22Rv1 (cell line): Measurements from ENCODE around the gene OOEP.

Experiments
- ZFX ChIP-seq: fragments of 450-650 bp; IDR thresholded peaks from 2 replicates; pipeline ENCODE4 v1.6.1; 2017; ENCODE audit warnings: antibody characterized with exemption, borderline replicate concordance
- TF ChIP-seq, protein P1 (sequence below): fragments of 450-650 bp; IDR thresholded peaks from 2 replicates; pipeline ENCODE4 v1.5.1; 2017; ENCODE audit warnings: mild to moderate bottlenecking

DNA sequence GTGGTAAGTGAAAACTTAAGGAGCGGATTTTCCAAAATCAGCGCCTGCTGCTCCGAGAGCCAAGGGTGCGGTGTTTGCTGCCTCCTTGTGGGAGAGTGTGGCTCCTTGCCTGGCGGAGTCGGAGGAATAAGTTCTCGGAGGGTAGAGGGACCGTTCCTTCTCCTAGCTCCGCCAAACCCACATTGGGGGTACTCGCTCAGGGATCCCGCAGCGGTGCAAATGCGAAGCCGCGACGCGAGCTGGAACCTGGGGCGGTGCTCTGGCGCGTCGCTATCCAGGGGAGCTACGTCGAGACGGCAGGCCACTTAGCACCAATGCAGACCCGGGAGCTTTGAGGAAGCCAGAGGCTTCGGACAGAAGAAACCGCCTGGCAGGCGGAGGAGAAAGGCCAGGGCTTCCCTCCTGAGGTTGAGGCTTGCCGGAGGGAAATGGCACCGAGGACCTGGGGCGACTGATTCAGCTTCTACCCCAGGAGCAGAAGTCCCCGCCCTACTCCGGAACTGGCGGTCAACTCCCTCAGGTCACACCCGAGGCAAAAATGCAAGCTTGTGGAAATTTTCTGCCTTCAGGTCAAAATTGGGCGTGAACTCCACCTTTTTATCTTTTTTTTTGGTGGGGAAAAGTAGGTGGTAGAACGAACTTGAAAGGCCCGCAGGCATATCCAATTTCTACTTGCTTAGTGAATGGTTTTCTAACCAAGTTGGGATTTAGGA is 19.3 kb upstream of the OOEP start:
- TF ChIP-seq, protein P1, sequence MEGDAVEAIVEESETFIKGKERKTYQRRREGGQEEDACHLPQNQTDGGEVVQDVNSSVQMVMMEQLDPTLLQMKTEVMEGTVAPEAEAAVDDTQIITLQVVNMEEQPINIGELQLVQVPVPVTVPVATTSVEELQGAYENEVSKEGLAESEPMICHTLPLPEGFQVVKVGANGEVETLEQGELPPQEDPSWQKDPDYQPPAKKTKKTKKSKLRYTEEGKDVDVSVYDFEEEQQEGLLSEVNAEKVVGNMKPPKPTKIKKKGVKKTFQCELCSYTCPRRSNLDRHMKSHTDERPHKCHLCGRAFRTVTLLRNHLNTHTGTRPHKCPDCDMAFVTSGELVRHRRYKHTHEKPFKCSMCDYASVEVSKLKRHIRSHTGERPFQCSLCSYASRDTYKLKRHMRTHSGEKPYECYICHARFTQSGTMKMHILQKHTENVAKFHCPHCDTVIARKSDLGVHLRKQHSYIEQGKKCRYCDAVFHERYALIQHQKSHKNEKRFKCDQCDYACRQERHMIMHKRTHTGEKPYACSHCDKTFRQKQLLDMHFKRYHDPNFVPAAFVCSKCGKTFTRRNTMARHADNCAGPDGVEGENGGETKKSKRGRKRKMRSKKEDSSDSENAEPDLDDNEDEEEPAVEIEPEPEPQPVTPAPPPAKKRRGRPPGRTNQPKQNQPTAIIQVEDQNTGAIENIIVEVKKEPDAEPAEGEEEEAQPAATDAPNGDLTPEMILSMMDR = peak; percentile 88
- no peak for TF ChIP-seq ZFX
